GM23338 (cell line): ENCODE results near the gene MAPT.

Experiments used
- CREB1 ChIP-seq: fragments of 250-450 bp; sonication (Bioruptor Pico); IDR thresholded peaks from 2 replicates; pipeline ENCODE4 v1.5.0; 2020; ENCODE audit warnings: low read depth, mild to moderate bottlenecking, moderate library complexity
- CTCF ChIP-seq, 2 experiments: fragments of 200-600 bp in 1 of 2; sonication (generic) in 1 of 2; conservative IDR thresholded peaks; 2 replicates each; pipeline versions ENCODE4 v1.5.1 to v1.6.1; 2016 to 2017; ENCODE audit warnings: antibody characterized with exemption in 2 of 2, low read depth in 2 of 2, mild to moderate bottlenecking in 2 of 2, moderate library complexity in 1 of 2
- ETS1 ChIP-seq: IDR thresholded peaks from 2 replicates; pipeline ENCODE4 v1.6.1; 2016; ENCODE audit warnings: antibody characterized with exemption
- EZH2 ChIP-seq: fragments of 200-600 bp; sonication (generic); IDR thresholded peaks from one replicate; pipeline ENCODE4 v1.8.0; 2017; ENCODE audit warnings: antibody characterized with exemption, mild to moderate bottlenecking, low read depth; ENCODE audit not compliant: unreplicated experiment
- EZH2phosphoT487 ChIP-seq: fragments of 200-600 bp; sonication (generic); IDR thresholded peaks from one replicate; pipeline ENCODE4 v1.8.1; 2018; ENCODE audit warnings: antibody characterized with exemption; ENCODE audit not compliant: unreplicated experiment
- JUNB ChIP-seq: IDR thresholded peaks from one replicate; pipeline ENCODE4 v1.6.1; 2016; ENCODE audit warnings: antibody characterized with exemption; ENCODE audit not compliant: unreplicated experiment
- NANOG ChIP-seq: IDR thresholded peaks from 2 replicates; pipeline ENCODE4 v1.6.1; 2016; ENCODE audit warnings: antibody characterized with exemption, borderline replicate concordance
- POLR2AphosphoS5 ChIP-seq: IDR thresholded peaks from 2 replicates; pipeline ENCODE4 v1.6.1; 2016; ENCODE audit warnings: antibody characterized with exemption, low read depth
- REST ChIP-seq: IDR thresholded peaks from one replicate; pipeline ENCODE4 v1.6.1; 2018; ENCODE audit warnings: antibody characterized with exemption; ENCODE audit not compliant: unreplicated experiment
- STAT1 ChIP-seq: IDR thresholded peaks from one replicate; pipeline ENCODE4 v1.6.1; 2016; ENCODE audit warnings: antibody characterized with exemption; ENCODE audit not compliant: unreplicated experiment
- ZNF114 ChIP-seq: fragments of 250-450 bp; sonication (Bioruptor Pico); IDR thresholded peaks from 2 replicates; pipeline ENCODE4 v1.5.0; 2020; ENCODE audit warnings: mild to moderate bottlenecking, moderate library complexity
- ZNF331 ChIP-seq: fragments of 250-450 bp; sonication (Bioruptor Pico); IDR thresholded peaks from 2 replicates; pipeline ENCODE4 v1.5.0; 2020; ENCODE audit warnings: low read depth, mild to moderate bottlenecking, moderate library complexity
- ZNF462 ChIP-seq: fragments of 250-450 bp; sonication (Bioruptor Pico); IDR thresholded peaks from 2 replicates; pipeline ENCODE4 v1.5.0; 2020; ENCODE audit warnings: mild to moderate bottlenecking, moderate library complexity

GRCh38 chr17:45904866-45905265 lies 10.5 kb downstream of the MAPT start:
- TF ChIP-seq CTCF (conservative IDR thresholded peaks at IDR 0.05; ENCODE audit: low read depth in 2 of 2) (no peak), POLR2AphosphoS5 (no peak), EZH2 (no peak), STAT1 (no peak), EZH2phosphoT487 (no peak), CREB1 (CRISPR knock-in tag) (no peak), REST (no peak), ZNF114 (CRISPR knock-in tag) (no peak), JUNB (no peak), ZNF462 (CRISPR knock-in tag) (no peak), NANOG (no peak), ZNF331 (CRISPR knock-in tag) (no peak), ETS1 (no peak)
